Measurements from ENCODE around the gene ARSJ.

ARSJ gene

GRCh38 chr4:113967687-113968086 lies 11.8 kb downstream of the ARSJ start:
- H3F3A ChIP-seq (ENCODE audit: insufficient read depth), result no peaks in the 10 kb centered on the region
- H3K36me3 ChIP-seq (ENCODE audit: low read length), result no peaks in the 10 kb centered on the region
- TF ChIP-seq, protein P1, sequence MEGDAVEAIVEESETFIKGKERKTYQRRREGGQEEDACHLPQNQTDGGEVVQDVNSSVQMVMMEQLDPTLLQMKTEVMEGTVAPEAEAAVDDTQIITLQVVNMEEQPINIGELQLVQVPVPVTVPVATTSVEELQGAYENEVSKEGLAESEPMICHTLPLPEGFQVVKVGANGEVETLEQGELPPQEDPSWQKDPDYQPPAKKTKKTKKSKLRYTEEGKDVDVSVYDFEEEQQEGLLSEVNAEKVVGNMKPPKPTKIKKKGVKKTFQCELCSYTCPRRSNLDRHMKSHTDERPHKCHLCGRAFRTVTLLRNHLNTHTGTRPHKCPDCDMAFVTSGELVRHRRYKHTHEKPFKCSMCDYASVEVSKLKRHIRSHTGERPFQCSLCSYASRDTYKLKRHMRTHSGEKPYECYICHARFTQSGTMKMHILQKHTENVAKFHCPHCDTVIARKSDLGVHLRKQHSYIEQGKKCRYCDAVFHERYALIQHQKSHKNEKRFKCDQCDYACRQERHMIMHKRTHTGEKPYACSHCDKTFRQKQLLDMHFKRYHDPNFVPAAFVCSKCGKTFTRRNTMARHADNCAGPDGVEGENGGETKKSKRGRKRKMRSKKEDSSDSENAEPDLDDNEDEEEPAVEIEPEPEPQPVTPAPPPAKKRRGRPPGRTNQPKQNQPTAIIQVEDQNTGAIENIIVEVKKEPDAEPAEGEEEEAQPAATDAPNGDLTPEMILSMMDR (IDR thresholded peaks at IDR 0.05; ENCODE audit: insufficient read depth, low read length, poor library complexity, severe bottlenecking), result no peak
- no peak for TF ChIP-seq EZH2phosphoT487 (conservative IDR thresholded peaks at IDR 0.05; ENCODE audit: low read length)

DNA sequence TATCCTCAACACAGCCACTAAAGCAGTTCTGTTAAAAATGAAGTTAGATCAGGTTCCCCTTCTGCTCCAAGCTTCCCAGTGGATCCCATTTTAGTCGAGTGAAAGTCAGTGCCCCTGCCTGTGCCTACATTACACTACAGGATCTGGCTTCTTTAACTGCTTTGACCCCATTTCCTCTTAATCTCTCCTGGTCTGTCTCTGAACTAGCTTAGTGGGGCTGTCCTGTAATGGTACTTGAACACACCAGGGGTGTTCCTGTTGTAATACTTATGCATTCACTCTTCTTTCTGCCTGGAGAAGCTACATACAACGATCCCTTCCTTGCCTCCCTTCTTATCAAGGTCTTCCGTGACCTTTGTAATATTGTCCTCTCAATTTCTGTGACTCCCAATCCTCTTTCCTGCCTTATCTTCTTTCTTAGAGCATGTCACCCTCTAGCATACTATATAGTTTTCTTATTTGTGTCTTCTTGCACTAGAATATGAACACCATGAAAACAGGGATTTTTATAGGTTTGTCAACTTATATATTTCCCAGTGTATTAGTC lies 16.7 kb downstream of the ARSJ start:
- Histone ChIP-seq H3K27me3 (ENCODE audit: low read length) (no peaks in the 10 kb centered on the region), H4K20me1 (ENCODE audit: low read depth, low read length) (no peaks in the 10 kb centered on the region), H3K9ac (ENCODE audit: low read length) (no peak overlapping the region), H3K79me2 (ENCODE audit: insufficient read depth, low read length) (no peaks in the 10 kb centered on the region), H3K9me2 (replicated peaks; ENCODE audit: insufficient read depth, low read length) (no peaks in the 10 kb centered on the region), H3K4me3 (ENCODE audit: insufficient read depth, low read length, poor library complexity, severe bottlenecking) (no peak overlapping the region), H3K36me3 (ENCODE audit: low read length) (no peaks in the 10 kb centered on the region), H3K4me2 (ENCODE audit: low read depth, low read length, poor library complexity, severe bottlenecking) (no peak overlapping the region), H2AFZ (ENCODE audit: low read depth, low read length, severe bottlenecking) (no peak overlapping the region), H3K9me3 (ENCODE audit: insufficient read depth, low read length) (no peaks in the 10 kb centered on the region), H3K27ac (ENCODE audit: low read depth, low read length) (no peak overlapping the region), H3F3A (ENCODE audit: insufficient read depth) (no peaks in the 10 kb centered on the region)
- TF ChIP-seq, protein P1 (IDR thresholded peaks at IDR 0.05; ENCODE audit: insufficient read depth, low read length, poor library complexity, severe bottlenecking), result no peak
- no peak for TF ChIP-seq EZH2phosphoT487 (conservative IDR thresholded peaks at IDR 0.05; ENCODE audit: low read length)

More at GRCh38 chr4:113967687-113968086, 11.8 kb downstream of the ARSJ start:
- no peaks in the 10 kb centered on the region for H4K20me1 ChIP-seq (ENCODE audit: low read depth, low read length)
- H3K79me2 ChIP-seq (ENCODE audit: insufficient read depth, low read length), result no peaks in the 10 kb centered on the region
- H3K27me3 ChIP-seq (ENCODE audit: low read length), result no peaks in the 10 kb centered on the region
- no peak overlapping the region for H3K27ac ChIP-seq (ENCODE audit: low read depth, low read length)
- H2AFZ ChIP-seq (ENCODE audit: low read depth, low read length, severe bottlenecking), result no peak overlapping the region
- H3K9ac ChIP-seq (ENCODE audit: low read length), result no peak overlapping the region
- H3K4me3 ChIP-seq (ENCODE audit: insufficient read depth, low read length, poor library complexity, severe bottlenecking), result no peak overlapping the region
- no peak overlapping the region for H3K4me2 ChIP-seq (ENCODE audit: low read depth, low read length, poor library complexity, severe bottlenecking)
- H3K9me3 ChIP-seq (ENCODE audit: insufficient read depth, low read length), result no peaks in the 10 kb centered on the region
- H3K9me2 ChIP-seq (replicated peaks; ENCODE audit: insufficient read depth, low read length), result no peaks in the 10 kb centered on the region

DNA sequence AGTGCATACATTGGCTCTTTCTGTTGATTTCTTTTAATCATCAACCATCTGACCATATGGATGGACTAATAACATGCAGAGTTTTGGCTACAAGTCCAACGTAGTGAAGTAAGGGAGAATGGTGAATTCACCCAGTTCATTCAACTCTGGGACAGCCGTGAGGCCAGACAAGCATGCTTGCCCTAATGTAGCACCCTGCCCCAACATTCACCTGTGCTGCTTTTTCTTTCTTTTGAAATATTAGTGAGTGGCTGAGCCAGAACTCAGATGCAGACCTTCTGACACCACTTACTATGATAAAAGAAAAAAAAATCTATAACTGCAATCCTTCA lies 17.5 kb downstream of the ARSJ start:
- no peak overlapping the region for H3K27ac ChIP-seq (ENCODE audit: low read depth, low read length)

More for the DNA sequence above, 17.5 kb downstream of the ARSJ start:
- no peaks in the 10 kb centered on the region for H3K9me2 ChIP-seq (replicated peaks; ENCODE audit: insufficient read depth, low read length)
- no peaks in the 10 kb centered on the region for H4K20me1 ChIP-seq (ENCODE audit: low read depth, low read length)
- no peaks in the 10 kb centered on the region for H3K79me2 ChIP-seq (ENCODE audit: insufficient read depth, low read length)
- H3K4me3 ChIP-seq (ENCODE audit: insufficient read depth, low read length, poor library complexity, severe bottlenecking), result no peak overlapping the region
- H3K4me2 ChIP-seq (ENCODE audit: low read depth, low read length, poor library complexity, severe bottlenecking), result no peak overlapping the region
- no peaks in the 10 kb centered on the region for H3K27me3 ChIP-seq (ENCODE audit: low read length)
- H3K9ac ChIP-seq (ENCODE audit: low read length), result no peak overlapping the region
- H3K9me3 ChIP-seq (ENCODE audit: insufficient read depth, low read length), result no peaks in the 10 kb centered on the region
- no peaks in the 10 kb centered on the region for H3K36me3 ChIP-seq (ENCODE audit: low read length)
- no peaks in the 10 kb centered on the region for H3F3A ChIP-seq (ENCODE audit: insufficient read depth)
- TF ChIP-seq, protein P1 (IDR thresholded peaks at IDR 0.05; ENCODE audit: insufficient read depth, low read length, poor library complexity, severe bottlenecking), result no peak
- no peak for TF ChIP-seq EZH2phosphoT487 (conservative IDR thresholded peaks at IDR 0.05; ENCODE audit: low read length)
- H2AFZ ChIP-seq (ENCODE audit: low read depth, low read length, severe bottlenecking), result no peak overlapping the region
